ENCODE results near the gene TMEM43.

TMEM43 gene

DNA sequence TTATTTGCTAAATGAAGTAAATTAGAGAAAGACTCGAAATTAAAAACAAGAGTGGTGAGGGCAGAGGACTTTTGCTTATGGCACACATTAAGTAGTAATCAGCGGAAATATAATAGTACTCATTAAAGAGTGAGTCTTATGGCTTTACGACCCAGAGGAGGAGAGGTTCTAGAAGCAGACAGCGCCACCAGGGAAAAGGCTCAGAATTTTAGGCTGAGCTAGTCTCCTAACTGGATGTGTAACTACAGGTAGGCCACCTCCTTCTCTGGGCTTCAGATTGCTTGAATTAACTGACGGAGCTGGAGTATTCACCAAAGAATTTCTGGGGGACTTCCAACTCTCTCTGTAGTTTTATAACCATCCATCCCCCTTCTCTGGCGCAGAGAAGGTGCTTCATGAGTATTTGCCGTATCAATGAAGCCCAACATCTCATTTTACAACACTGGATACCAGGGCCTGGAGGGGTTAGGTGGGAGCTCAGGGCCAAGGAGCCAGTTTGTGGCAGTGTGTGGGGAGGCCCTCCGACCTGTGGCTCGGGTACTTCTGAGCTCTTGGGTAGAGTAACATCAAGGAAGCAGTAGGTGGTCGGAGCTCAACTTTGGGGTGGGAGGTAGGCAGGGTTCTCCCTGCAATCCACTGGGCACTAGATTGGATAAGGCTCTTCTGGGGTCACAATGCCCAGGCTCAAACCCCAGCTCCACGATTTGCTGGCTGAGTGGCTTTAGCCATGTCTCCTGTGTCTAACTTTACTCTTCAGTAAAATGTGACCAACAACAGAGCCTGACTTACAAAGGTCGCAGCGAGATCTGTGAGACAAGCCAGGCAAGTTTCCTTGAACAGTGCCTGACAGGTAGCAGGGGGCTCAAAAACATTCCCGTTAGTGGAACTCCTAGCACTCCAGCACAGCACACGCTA, 1.3 kb upstream of the TMEM43 start:
- DNase-seq: no peak

DNA sequence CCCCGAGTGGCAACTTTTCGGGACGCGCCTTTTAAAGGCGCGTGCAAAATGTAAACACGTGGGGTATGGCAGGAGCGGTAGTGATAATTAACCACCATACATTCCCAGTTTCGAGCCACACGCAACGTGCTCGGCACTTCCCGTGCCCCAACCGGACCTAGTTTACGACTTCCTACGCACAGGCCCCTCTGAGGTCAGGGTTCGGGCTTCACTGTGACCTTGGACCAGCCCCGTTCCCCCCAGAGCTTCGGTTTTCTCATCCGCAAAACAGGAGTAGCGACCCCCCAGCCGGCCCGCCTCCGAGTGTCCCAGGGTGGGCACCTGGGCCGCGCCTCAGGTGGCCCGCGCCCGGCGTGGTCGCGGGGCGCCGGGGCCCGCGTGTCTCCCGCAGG, 633 bp upstream of the TMEM43 start:
- DNase-seq: peak; percentile 52

DNA sequence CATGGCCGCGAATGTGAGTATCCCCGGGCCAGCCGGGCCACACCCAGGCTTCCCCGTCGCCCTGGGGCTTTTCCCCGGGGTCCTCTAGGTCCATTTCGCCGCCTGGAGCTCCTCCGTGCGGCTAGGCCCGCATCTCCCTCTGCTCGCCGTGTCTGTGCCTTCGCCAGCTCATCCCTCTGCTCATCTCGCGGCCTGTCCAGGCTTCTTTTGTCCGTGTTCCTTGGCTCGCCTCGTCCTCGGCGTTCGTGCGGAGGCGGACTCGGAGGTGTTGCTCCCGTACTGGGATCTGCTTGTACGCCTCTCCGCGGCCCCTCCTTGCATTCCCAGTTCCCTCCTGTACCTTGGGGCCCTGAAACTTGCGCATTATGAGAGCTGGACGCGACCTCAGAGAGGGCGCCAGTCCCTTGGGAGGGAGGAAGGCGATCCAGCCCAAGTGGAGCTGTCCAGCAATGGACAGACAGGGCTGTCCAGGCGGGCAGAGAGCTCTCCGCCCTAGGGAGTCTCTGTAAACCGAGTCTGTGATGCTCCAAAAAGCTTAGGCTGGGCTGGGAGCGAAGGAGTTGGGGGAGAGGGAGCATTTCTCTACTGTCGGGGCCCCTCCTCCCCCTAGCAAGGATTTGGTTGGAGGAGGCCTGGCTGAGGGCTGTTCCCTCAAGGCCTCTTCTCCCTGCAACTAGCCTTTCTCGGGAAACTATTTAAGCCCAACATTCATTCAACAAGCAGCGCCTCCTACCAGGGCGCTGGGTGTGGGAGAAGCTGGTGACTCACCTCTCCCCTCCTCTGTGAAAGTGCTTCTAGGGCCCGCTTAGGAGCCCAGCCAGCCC, 553 bp downstream of the TMEM43 start:
- peak; percentile 61 for DNase-seq

DNA sequence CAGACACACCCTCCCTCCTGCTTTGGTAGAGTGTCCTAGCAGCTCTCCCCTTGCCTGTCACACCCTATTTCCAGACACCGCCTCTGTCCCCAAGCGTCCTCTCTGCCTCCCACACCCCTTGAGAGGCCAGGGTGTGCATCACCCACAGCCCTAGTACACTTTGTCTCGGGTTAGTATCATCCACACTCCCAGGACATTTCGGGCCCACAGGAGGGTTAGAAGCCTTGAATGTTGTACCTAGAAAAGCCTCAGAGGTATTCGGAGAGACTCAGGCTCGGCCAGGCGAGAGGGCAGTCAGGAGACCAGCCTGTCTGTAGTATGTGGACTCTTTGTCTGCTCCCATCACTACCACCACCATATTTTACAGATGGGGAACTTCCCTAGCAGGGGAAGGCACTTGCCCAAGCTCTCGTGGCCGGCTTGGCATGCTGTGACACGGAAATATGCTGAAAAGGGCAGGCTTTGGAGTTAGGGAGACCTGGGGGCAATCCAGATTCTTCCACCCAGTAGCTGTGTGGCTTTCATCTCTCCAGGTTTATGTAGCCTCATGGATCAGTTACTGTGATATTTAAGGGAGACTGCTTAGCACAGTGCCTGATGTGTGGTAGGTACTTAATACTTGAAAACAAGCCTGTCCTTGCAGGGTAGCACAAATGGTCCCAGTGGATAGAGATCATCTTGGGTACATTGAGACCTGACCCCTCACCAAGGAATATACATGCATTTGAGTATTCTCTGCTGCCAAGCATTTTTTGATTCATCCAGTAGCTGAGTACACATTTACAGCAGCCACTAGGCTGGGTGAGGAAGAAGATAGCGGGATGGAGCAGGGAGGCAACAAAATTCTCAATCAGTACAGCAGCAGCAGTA, 1.4 kb downstream of the TMEM43 start:
- DNase-seq: no peak

- DNase-seq: no peak
Observed at GRCh38 chr3:14126887-14127505, 2.1 kb downstream of the TMEM43 start.

GRCh38 chr3:14127516-14128161, 2.8 kb downstream of the TMEM43 start:
- no peak for DNase-seq

DNA sequence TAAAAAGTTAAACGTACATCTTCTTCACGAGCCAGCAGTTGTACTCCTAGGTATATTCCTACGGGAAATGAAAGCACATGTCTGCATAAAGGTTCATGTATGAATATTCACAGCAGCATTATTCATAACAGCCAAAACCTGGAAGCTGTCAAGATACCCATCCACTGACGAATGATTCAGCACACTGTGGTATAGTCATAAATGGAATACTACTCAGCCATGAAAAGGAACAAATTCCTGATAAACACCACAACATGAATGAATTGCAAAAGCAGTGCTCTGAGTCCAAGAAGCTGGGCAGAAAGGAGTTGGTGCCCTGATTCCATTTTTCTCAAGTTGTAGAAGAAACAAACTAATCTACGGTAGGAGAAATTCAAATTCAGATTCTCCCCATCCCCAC, 3.9 kb downstream of the TMEM43 start:
- DNase-seq: no peak

DNA sequence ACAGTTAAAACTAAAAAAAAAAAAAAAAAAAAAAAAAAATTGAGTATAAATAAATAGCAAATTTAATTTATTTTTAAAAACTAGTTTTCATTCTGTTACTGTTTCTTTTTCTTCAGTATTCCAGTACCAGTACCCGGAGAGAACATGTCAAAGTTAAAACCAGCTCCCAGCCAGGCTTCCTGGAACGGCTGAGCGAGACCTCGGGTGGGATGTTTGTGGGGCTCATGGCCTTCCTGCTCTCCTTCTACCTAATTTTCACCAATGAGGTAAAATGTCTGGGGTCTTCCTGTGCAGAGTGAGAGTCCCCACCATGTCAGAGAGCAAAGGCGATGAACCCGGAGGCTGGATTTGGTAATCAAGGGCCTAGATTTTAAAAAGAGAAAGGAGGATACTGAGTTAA, 4.4 kb downstream of the TMEM43 start:
- no peak for DNase-seq

DNA sequence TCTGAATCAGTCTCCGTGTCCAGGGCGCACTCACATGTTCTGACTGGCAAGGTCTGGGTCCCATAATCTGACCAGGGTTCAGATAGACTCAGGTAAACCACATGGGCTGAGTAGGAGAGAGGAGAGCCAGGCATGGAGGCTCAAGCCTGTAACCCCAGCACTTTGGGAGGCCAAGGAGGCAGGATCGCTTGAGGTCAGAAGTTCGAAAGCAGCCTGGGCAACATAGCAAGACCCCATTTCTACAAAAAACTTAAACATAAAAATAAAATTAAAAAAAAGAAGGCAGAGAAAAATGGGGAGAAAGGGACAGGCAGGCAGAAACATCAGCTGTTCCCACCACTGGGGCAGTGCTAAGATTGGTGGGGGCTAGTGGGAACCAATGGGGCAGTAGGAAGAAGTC, 5.4 kb downstream of the TMEM43 start:
- DNase-seq: no peak

DNA sequence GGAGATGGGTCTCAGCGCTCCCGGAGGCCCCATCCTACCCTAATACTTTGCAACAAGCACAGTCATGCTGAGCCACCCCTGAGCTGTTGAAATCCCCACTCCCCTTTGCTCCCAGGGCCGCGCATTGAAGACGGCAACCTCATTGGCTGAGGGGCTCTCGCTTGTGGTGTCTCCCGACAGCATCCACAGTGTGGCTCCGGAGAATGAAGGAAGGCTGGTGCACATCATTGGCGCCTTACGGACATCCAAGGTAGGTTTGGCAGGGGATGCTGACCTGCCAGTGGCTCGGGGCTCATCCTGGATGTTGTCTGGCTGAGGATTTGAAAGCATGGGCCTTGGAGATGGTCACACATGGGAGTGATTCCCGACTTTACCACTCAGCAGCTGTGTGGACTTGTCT, 5.9 kb downstream of the TMEM43 start:
- DNase-seq: no peak

DNA sequence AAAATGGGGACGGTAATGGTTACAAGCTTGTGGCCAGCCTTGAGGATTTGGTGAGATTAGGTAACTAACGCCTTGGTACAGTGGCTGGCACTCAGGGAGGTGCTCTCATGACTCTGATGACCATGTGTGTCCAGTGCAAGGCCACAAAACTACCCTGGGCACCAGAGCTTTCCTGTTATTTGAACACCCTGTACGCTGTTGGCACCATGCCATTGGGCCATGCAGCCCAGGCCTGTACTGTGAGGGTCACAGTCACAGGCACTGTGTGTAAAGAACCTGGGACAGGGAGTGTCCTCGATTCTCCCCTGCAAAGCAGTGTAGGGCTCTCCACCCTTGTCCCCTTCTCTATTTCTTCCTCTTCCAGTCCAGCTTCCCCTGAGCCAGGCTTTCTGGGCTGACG, 6.3 kb downstream of the TMEM43 start:
- DNase-seq: no peak

DNA sequence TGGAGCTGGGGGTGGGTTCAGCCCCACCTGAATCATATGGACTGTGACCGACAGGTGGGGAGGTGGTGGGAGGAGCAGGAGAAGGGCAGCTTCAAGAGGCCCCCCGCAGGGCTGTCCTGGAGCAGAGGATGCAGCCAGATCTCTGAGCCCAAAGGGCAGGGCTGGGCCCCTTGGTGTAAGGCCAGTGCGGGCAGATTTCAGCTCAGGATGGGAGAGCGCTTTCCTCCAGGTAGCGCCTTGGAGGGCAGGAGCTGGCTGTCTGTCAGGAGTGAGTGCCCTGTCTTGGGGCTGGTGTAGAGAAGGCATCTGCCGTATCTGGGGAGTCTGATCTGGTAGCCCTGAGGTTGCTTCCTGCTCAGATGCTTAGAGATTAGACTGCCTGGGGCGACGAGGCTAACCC, 7.3 kb downstream of the TMEM43 start:
- no peak for DNase-seq

DNA sequence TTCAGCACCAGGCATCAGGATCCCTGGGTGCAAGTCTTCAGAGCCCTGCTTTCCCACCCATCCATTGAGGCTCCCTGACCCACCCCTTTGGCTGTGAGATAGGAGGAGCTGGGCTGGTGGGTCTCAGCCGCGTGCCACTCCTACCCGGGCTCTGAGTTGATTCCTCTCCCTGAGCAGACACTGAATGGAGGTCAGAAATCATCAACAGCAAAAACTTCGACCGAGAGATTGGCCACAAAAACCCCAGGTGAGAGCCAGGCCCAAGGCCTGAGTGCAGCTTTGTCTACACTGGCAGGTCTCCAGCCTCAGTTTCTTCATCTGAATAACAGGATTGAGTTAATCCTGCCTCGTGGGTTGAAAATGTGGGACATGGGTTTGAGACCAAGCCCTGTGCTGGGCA, 7.8 kb downstream of the TMEM43 start:
- no peak for DNase-seq

GRCh38 chr3:14133188-14133800, 8.4 kb downstream of the TMEM43 start:
- DNase-seq: no peak

- DNase-seq: no peak
Observed at GRCh38 chr3:14133876-14134275, 9.0 kb downstream of the TMEM43 start.

- no peak for DNase-seq
Observed at GRCh38 chr3:14134291-14134690, 9.4 kb downstream of the TMEM43 start.

GRCh38 chr3:14135581-14135980, 10.7 kb downstream of the TMEM43 start:
- no peak for DNase-seq

DNA sequence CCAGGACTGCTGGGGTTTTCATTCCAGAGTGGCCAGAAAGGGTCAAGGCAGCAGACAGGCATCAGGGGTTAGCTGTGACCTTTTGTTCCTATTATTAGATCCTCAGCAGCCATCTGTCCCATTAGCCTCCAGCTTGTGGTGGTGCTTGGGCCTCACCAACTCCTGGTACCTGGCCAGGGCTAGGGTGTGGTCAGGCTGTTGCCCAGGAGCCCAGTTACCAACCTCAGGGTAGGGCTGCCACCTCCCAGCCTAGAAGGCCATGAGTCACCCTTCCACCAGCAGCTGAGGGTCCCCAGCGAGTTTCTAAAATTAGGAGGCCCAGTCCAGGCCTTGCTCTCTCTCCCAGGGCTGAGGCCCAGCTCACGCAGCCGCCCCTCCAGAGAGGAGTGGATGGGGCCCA, 12.2 kb downstream of the TMEM43 start:
- no peak for DNase-seq

DNA sequence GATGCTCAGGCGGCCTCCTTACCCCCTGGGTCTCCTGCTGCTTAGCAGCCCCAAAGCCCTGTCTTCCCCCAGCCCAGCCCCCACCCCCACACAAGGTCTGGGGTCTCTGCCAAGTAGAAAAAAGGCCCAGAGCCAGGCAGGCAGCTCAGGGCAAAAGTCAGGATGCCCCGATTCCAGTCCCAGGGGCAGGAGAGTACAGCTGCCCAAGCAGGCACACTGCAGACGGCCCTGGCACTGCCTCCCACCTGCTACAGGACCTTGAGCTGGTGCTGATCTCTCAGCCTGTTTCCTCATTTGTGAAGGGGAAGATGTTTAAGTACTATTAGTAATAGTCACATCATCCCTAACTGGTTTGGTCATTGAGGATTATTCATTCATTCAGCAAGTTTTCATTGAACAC, 12.6 kb downstream of the TMEM43 start:
- no peak for DNase-seq

- no peak for DNase-seq
Observed at GRCh38 chr3:14138109-14138877, 13.4 kb downstream of the TMEM43 start.
